ENCODE results near the gene CACNG1. TPM values are rescaled to one million over a fixed set of nuclear protein-coding genes. Genes with fewer than 3 reads are reported as not detected.

Gene CACNG1
- total RNA-seq, 1 experiment from 2014 or later: not detected

DNA sequence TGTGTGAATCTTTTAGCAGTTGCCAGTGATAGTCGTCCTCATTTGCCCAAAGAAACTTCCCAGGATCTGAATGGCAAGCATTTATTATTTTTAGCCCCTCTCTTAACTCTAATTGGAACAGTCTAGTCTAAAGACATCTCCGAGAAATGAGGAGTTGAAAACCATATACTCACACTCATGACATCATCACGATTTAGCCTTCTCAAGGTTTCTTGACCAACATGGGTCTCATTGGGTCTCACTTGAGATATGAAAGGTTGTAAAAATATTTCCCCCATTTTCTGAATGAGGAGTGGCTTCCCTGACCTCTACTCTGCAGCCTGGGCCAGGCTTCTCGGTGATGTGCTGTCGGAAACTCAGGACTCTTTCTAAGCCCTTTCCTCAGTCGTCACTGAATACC, 37.1 kb upstream of the CACNG1 start:
- H3K4me1 ChIP-seq (ENCODE audit: insufficient read depth, low read length, poor library complexity, severe bottlenecking): no peaks in the 10 kb centered on the region
- H3K27ac ChIP-seq (ENCODE audit: low read depth, low read length, poor library complexity, severe bottlenecking): no peak overlapping the region
- no peaks in the 10 kb centered on the region for H3K36me3 ChIP-seq (ENCODE audit: insufficient read depth, low read length, poor library complexity, severe bottlenecking)
- POLR2A ChIA-PET (ENCODE audit: low non-redundant PET): no interaction called here
- no TSS peak for BruUV-seq (replicated peaks)
- TF ChIP-seq EZH2 (IDR thresholded peaks at IDR 0.05; ENCODE audit: borderline replicate concordance, low read depth, low read length, poor library complexity, severe bottlenecking): no peak
- TF ChIP-seq, protein P1, sequence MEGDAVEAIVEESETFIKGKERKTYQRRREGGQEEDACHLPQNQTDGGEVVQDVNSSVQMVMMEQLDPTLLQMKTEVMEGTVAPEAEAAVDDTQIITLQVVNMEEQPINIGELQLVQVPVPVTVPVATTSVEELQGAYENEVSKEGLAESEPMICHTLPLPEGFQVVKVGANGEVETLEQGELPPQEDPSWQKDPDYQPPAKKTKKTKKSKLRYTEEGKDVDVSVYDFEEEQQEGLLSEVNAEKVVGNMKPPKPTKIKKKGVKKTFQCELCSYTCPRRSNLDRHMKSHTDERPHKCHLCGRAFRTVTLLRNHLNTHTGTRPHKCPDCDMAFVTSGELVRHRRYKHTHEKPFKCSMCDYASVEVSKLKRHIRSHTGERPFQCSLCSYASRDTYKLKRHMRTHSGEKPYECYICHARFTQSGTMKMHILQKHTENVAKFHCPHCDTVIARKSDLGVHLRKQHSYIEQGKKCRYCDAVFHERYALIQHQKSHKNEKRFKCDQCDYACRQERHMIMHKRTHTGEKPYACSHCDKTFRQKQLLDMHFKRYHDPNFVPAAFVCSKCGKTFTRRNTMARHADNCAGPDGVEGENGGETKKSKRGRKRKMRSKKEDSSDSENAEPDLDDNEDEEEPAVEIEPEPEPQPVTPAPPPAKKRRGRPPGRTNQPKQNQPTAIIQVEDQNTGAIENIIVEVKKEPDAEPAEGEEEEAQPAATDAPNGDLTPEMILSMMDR (conservative IDR thresholded peaks at IDR 0.05; ENCODE audit: low read depth, low read length): no peak
- no peak overlapping the region for H3K4me3 ChIP-seq (ENCODE audit: low read depth, low read length, poor library complexity, severe bottlenecking)
- no peak for DNase-seq (ENCODE audit: low spot score)
- intact Hi-C loops (cut with micrococcal nuclease; ENCODE audit: unreplicated experiment): no loop called here
- no peaks in the 10 kb centered on the region for H3K9me3 ChIP-seq (ENCODE audit: low read depth, low read length, poor library complexity, severe bottlenecking)
- CTCF ChIA-PET: no interaction called here
- H3K27me3 ChIP-seq (replicated peaks; ENCODE audit: insufficient read depth, low read depth, low read length, poor library complexity): no peaks in the 10 kb centered on the region

DNA sequence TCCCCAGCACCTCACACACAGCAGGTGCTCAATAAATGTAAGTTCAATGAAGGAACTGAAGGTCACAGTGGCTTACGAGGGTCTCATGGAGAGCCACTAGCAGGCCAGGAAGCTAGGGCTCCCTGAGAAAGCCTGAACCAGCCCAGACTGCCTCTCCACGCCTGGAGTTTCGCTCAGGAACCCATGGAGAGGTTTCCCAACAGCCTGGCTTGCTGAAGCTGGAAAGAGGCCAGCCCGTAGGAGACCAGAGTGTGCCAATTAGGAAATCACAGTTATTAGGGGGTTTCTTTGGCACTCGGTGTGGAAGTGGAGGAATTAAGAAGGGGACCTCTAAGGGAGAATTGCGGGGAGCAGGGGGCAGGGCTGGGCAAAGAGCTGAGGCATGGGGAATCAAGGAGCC, 36.3 kb upstream of the CACNG1 start:
- POLR2A ChIA-PET (ENCODE audit: low non-redundant PET): no interaction called here

DNA sequence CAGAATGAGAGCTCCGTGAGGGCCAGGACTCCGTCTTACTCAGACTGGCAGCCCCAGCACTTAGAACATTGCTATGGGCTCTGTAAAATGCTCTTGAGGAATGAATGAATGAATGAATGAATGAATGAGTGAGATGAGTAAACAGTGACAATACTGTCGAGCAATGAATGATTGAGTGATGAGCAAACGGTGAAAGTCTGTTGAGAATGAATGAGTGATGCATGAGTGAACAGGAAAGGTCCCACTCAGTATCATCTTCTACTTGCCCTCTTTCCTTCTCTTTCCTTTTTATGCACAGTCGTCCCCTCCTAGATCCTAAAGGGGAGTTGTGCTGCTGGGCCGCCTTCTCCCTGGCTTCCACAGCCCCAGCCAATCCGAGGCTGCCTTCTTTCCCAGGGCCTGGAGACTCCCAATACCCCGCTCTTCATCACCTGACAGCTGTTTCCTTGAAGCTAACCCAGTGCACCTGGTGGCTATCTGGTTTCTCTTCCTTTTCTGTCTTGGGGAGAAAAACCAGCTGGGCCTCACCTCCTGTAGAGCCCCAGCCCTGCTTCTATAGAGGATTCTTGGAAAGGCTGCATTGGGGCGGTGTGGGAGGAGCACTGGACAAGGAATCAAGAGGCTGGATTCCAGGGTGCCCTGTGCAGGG, 32.7 kb upstream of the CACNG1 start:
- Histone ChIP-seq H3K27me3 (replicated peaks; ENCODE audit: insufficient read depth, low read depth, low read length, poor library complexity) (no peaks in the 10 kb centered on the region), H3K9me3 (ENCODE audit: low read depth, low read length, poor library complexity, severe bottlenecking) (no peaks in the 10 kb centered on the region), H3K27ac (ENCODE audit: low read depth, low read length, poor library complexity, severe bottlenecking) (no peak overlapping the region), H3K4me1 (ENCODE audit: insufficient read depth, low read length, poor library complexity, severe bottlenecking) (no peaks in the 10 kb centered on the region), H3K36me3 (ENCODE audit: insufficient read depth, low read length, poor library complexity, severe bottlenecking) (no peaks in the 10 kb centered on the region), H3K4me3 (ENCODE audit: low read depth, low read length, poor library complexity, severe bottlenecking) (no peak overlapping the region)
- no TSS peak for BruUV-seq (replicated peaks)
- no peak for TF ChIP-seq EZH2 (IDR thresholded peaks at IDR 0.05; ENCODE audit: borderline replicate concordance, low read depth, low read length, poor library complexity, severe bottlenecking)
- TF ChIP-seq, protein P1 (conservative IDR thresholded peaks at IDR 0.05; ENCODE audit: low read depth, low read length): no peak
- intact Hi-C loops (cut with micrococcal nuclease; ENCODE audit: unreplicated experiment): no loop called here
- no peak for DNase-seq (ENCODE audit: low spot score)
- CTCF ChIA-PET: no interaction called here
- POLR2A ChIA-PET (ENCODE audit: low non-redundant PET): no interaction called here

More for the DNA sequence above, 36.3 kb upstream of the CACNG1 start:
- DNase-seq (ENCODE audit: low spot score): no peak
- TF ChIP-seq EZH2 (IDR thresholded peaks at IDR 0.05; ENCODE audit: borderline replicate concordance, low read depth, low read length, poor library complexity, severe bottlenecking): no peak
- TF ChIP-seq, protein P1 (conservative IDR thresholded peaks at IDR 0.05; ENCODE audit: low read depth, low read length): no peak
- Histone ChIP-seq H3K9me3 (ENCODE audit: low read depth, low read length, poor library complexity, severe bottlenecking) (no peaks in the 10 kb centered on the region), H3K4me3 (ENCODE audit: low read depth, low read length, poor library complexity, severe bottlenecking) (no peak overlapping the region), H3K4me1 (ENCODE audit: insufficient read depth, low read length, poor library complexity, severe bottlenecking) (no peaks in the 10 kb centered on the region), H3K36me3 (ENCODE audit: insufficient read depth, low read length, poor library complexity, severe bottlenecking) (no peaks in the 10 kb centered on the region), H3K27ac (ENCODE audit: low read depth, low read length, poor library complexity, severe bottlenecking) (no peak overlapping the region), H3K27me3 (replicated peaks; ENCODE audit: insufficient read depth, low read depth, low read length, poor library complexity) (no peaks in the 10 kb centered on the region)
- no TSS peak for BruUV-seq (replicated peaks)
- intact Hi-C loops (cut with micrococcal nuclease; ENCODE audit: unreplicated experiment): no loop called here
- CTCF ChIA-PET: no interaction called here
